Skeletal muscle cell (primary cell): ENCODE measurements around the gene HCRT.
"Not testable (repeated sequence)": the region's sequence is repeated elsewhere in the genome, so short reads cannot be mapped to it uniquely, and the experiment has no call there.

Experiments used
- DNase-seq: peaks from one replicate; pipeline ENCODE4 v3.0.0-alpha.2; 2010; ENCODE audit warnings: low read depth
- H3K4me3 ChIP-seq: 2 replicates; pipeline ENCODE4 v1.5.1; 2011; ENCODE audit warnings: low read depth, mild to moderate bottlenecking, control low read depth, low read length, moderate library complexity

Gene HCRT

GRCh38 chr17:42146911-42147607 is 38.2 kb downstream of the HCRT start:
- no peak overlapping the region for H3K4me3 ChIP-seq
- no peak for DNase-seq

- H3K4me3 ChIP-seq, DNase-seq: not testable (repeated sequence)
Measured at GRCh38 chr17:42143138-42143537, 42.1 kb downstream of the HCRT start.

GRCh38 chr17:42142371-42142896 is 42.8 kb downstream of the HCRT start:
- DNase-seq = peak; percentile 31
- H3K4me3 ChIP-seq = no peak overlapping the region

GRCh38 chr17:42141382-42141781 is 43.9 kb downstream of the HCRT start:
- DNase-seq = no peak
- H3K4me3 ChIP-seq = no peak overlapping the region

GRCh38 chr17:42140690-42141089 is 44.6 kb downstream of the HCRT start:
- DNase-seq, H3K4me3 ChIP-seq: not testable (repeated sequence)

- no peak overlapping the region for H3K4me3 ChIP-seq
- no peak for DNase-seq
Measured at GRCh38 chr17:42138749-42139492, 46.3 kb downstream of the HCRT start.

- DNase-seq = no peak
- H3K4me3 ChIP-seq = no peak overlapping the region
Measured at GRCh38 chr17:42136654-42137051, 48.6 kb downstream of the HCRT start.

GRCh38 chr17:42135664-42136653 is 49.3 kb downstream of the HCRT start:
- no peak overlapping the region for H3K4me3 ChIP-seq
- DNase-seq = no peak

- H3K4me3 ChIP-seq = no peak overlapping the region
- no peak for DNase-seq
Measured at GRCh38 chr17:42135151-42135550, 50.1 kb downstream of the HCRT start.
